Activated naive CD8-positive, alpha-beta T cell (primary cell): ENCODE results near the gene KIAA2012.

Source experiments
- H3K27ac Mint-ChIP-seq: one replicate; pipeline ENCODE4 v1.8.0; 2021; ENCODE audit warnings: mixed read lengths
- H3K27me3 Mint-ChIP-seq: one replicate; pipeline ENCODE4 v1.8.0; 2021; ENCODE audit warnings: mixed read lengths
- H3K36me3 Mint-ChIP-seq: one replicate; pipeline ENCODE4 v1.8.0; 2021; ENCODE audit warnings: mixed read lengths
- H3K4me1 Mint-ChIP-seq: one replicate; pipeline ENCODE4 v1.8.0; 2021; ENCODE audit warnings: low read depth, mixed read lengths
- H3K4me3 Mint-ChIP-seq: one replicate; pipeline ENCODE4 v1.8.0; 2021; ENCODE audit warnings: mild to moderate bottlenecking, mixed read lengths
- H3K9me3 Mint-ChIP-seq: one replicate; pipeline ENCODE4 v1.8.0; 2021; ENCODE audit warnings: low read depth, mixed read lengths

Gene KIAA2012

GRCh38 chr2:202056611-202057010 is 16.4 kb upstream of the KIAA2012 start:
- no peaks in the 10 kb centered on the region for H3K9me3 Mint-ChIP-seq
- H3K36me3 Mint-ChIP-seq: no peaks in the 10 kb centered on the region
- peaks cover 38% of the 10 kb centered on the region for H3K27me3 Mint-ChIP-seq
- H3K4me1 Mint-ChIP-seq: no peaks in the 10 kb centered on the region
- H3K4me3 Mint-ChIP-seq: no peak overlapping the region
- H3K27ac Mint-ChIP-seq: no peak overlapping the region

- Mint-ChIP-seq H3K4me3 (no peak overlapping the region), H3K4me1 (no peaks in the 10 kb centered on the region), H3K27me3 (peaks cover 20% of the 10 kb centered on the region)
Observed at GRCh38 chr2:202060218-202060617, 12.8 kb upstream of the KIAA2012 start.

GRCh38 chr2:202061695-202062094 is 11.4 kb upstream of the KIAA2012 start:
- no peaks in the 10 kb centered on the region for H3K4me1 Mint-ChIP-seq
- H3K27ac Mint-ChIP-seq: no peak overlapping the region
- H3K36me3 Mint-ChIP-seq: no peaks in the 10 kb centered on the region
- H3K4me3 Mint-ChIP-seq: no peak overlapping the region
- peaks cover 14% of the 10 kb centered on the region for H3K27me3 Mint-ChIP-seq
- no peaks in the 10 kb centered on the region for H3K9me3 Mint-ChIP-seq

More at GRCh38 chr2:202060218-202060617, 12.8 kb upstream of the KIAA2012 start:
- no peaks in the 10 kb centered on the region for H3K9me3 Mint-ChIP-seq
- no peak overlapping the region for H3K27ac Mint-ChIP-seq
- no peaks in the 10 kb centered on the region for H3K36me3 Mint-ChIP-seq

- Mint-ChIP-seq H3K27me3 (peaks cover 4% of the 10 kb centered on the region), H3K9me3 (no peaks in the 10 kb centered on the region), H3K4me3 (no peak overlapping the region), H3K27ac (no peak overlapping the region), H3K4me1 (no peaks in the 10 kb centered on the region), H3K36me3 (no peaks in the 10 kb centered on the region)
Observed at GRCh38 chr2:202064171-202064880, 8.7 kb upstream of the KIAA2012 start.

DNA sequence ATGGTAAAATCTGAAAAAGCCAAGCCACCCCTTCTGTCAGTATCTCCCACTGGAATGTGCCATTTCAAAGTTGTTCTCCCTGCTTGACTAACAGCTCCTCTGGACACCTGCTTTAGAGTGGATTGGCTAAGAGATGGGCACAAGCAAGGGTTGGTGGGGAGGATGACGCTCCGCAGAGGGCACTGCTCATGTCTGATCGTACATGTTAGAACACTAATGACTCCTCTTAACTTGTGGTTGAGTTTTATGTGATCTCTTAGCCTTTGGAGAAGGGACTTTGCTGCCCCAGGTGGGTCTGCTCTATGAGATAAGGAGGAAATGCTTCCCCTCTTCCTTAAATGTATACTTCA is 8.2 kb upstream of the KIAA2012 start:
- Mint-ChIP-seq H3K36me3 (no peaks in the 10 kb centered on the region), H3K27me3 (no peaks in the 10 kb centered on the region), H3K4me3 (no peak overlapping the region), H3K4me1 (no peaks in the 10 kb centered on the region), H3K27ac (no peak overlapping the region), H3K9me3 (no peaks in the 10 kb centered on the region)

DNA sequence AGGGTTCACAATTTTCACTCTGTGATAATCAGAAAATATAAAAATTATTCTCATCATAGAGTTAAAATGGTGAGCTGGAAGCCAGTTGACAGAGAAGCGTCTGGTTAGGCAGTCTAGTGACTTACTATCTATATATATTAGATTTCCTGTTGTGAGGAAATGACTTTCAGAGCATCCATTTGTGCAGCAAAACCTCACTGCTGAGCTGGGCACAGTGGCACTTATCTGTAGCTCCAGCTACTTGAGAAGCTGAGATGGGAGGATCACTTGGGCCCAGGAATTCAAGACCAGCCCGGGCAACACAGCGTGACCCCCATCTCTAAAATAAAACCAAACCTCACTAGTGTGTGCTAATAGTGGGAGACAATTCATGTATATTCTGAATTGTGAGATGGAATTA is 7.2 kb upstream of the KIAA2012 start:
- no peak overlapping the region for H3K4me3 Mint-ChIP-seq
- H3K27me3 Mint-ChIP-seq: no peaks in the 10 kb centered on the region
- H3K4me1 Mint-ChIP-seq: no peaks in the 10 kb centered on the region
- H3K9me3 Mint-ChIP-seq: no peaks in the 10 kb centered on the region
- no peaks in the 10 kb centered on the region for H3K36me3 Mint-ChIP-seq
- H3K27ac Mint-ChIP-seq: no peak overlapping the region

DNA sequence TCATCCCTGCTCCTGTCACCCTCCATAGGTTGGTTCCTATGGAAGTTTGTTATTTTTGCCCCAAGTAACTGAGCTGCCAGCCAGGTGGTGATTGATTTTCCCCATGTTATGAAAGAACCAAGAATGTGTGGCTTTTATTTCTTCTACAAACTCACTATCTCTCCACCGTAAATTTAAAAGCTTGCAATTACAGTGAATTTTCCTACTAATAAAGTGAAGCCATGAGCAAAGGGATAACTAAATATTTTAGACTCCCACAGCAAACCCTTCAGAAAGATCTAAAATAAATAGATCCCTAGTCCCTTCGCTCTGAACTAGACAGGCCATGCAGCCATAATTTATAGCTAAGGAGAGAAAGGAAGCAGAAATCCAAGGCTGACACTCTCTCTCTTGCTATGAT is 6.2 kb upstream of the KIAA2012 start:
- Mint-ChIP-seq H3K4me1 (no peaks in the 10 kb centered on the region), H3K27me3 (no peaks in the 10 kb centered on the region), H3K27ac (no peak overlapping the region), H3K36me3 (no peaks in the 10 kb centered on the region), H3K4me3 (no peak overlapping the region), H3K9me3 (no peaks in the 10 kb centered on the region)

DNA sequence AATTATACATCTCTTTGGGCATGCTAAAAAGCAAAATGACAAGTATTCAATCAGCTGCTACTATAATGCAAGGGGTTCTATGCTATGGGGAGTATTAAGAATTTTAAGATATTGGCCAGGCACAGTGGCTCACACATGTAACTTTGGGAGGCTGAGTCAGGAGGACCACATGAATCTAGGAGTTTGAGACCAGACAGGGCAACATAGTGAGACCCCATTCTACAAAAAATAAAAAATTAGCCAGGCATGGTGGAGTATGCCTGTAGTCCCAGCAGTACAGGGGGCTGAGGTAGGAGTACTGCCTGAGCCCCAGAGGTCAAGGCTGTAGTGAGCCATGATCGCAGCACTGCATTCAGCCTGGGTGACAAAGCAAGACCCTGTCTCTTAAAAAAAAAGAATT is 5.5 kb upstream of the KIAA2012 start:
- no peaks in the 10 kb centered on the region for H3K36me3 Mint-ChIP-seq
- no peaks in the 10 kb centered on the region for H3K4me1 Mint-ChIP-seq
- H3K9me3 Mint-ChIP-seq: no peaks in the 10 kb centered on the region
- no peaks in the 10 kb centered on the region for H3K27me3 Mint-ChIP-seq
- H3K27ac Mint-ChIP-seq: no peak overlapping the region
- no peak overlapping the region for H3K4me3 Mint-ChIP-seq

DNA sequence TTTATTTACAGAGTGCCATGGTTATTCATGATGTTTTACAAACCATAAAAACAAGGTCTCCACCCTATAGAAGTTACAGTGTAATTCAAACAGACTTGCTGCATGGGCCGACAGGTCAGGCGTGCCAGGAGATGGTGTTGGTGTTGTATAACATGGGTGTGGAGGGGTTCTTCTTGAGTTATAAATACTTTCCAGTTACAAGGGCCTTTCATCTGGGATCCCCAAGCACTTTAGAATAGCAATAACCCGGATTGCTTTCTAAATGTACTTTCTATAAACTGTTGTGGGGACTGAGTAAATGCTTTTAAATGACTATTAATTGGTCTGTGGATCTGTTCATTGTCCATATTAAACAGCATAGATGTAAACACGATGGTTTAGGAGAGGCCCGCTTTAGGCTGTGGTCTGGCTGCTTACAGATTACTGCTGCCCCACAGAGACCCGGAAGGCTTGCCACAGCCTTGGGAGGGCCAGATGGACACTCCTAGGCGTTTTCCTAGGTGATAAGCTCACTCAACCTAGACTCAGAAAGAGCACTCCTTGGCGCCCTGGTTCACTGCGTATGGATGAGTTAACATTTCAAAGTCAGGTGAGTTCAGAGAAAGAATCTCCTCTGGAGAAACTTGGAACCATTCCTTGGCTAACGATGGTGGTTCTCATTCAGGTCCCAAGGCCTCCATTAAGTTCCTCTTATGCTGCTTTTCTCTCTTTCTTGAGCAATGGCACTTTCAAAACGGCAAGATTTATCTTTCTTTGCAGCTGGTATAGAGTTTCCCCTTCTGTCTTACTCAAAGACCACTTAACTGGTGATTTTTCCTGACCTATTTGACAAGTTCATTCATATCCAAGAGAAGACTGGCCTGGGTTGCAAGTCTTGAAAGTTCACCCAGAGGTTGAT is 3.6 kb upstream of the KIAA2012 start:
- Mint-ChIP-seq H3K27me3 (no peaks in the 10 kb centered on the region), H3K4me1 (no peaks in the 10 kb centered on the region), H3K4me3 (no peak overlapping the region), H3K9me3 (no peaks in the 10 kb centered on the region), H3K27ac (no peak overlapping the region), H3K36me3 (no peaks in the 10 kb centered on the region)

- no peaks in the 10 kb centered on the region for H3K27me3 Mint-ChIP-seq
Observed at GRCh38 chr2:202071107-202071506, 1.9 kb upstream of the KIAA2012 start.

DNA sequence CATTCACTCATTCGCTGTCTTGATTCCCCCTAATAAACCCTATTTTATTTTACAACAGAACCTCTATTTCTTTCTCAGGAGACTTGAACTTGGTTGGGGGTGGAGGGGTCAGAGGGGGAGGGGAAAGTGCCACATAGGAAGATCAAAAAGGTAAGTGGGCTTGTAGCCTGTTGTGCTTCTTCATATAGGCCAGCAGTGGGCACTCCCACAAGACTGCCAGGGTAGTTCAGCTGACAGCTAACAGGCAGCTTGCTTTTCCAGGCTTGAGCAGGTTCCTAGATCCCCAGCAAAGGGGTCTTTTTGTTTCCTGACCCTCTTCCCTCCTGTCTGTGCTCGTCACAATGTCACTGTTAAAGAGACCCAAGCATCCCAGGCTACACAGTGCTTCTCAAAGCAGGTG is 829 bp upstream of the KIAA2012 start:
- Mint-ChIP-seq H3K4me3 (no peak overlapping the region), H3K36me3 (no peaks in the 10 kb centered on the region), H3K27me3 (no peaks in the 10 kb centered on the region), H3K4me1 (no peaks in the 10 kb centered on the region), H3K9me3 (no peaks in the 10 kb centered on the region), H3K27ac (no peak overlapping the region)

More at GRCh38 chr2:202071107-202071506, 1.9 kb upstream of the KIAA2012 start:
- H3K4me1 Mint-ChIP-seq: no peaks in the 10 kb centered on the region
- H3K4me3 Mint-ChIP-seq: no peak overlapping the region
- H3K36me3 Mint-ChIP-seq: no peaks in the 10 kb centered on the region
- no peak overlapping the region for H3K27ac Mint-ChIP-seq
- H3K9me3 Mint-ChIP-seq: no peaks in the 10 kb centered on the region

DNA sequence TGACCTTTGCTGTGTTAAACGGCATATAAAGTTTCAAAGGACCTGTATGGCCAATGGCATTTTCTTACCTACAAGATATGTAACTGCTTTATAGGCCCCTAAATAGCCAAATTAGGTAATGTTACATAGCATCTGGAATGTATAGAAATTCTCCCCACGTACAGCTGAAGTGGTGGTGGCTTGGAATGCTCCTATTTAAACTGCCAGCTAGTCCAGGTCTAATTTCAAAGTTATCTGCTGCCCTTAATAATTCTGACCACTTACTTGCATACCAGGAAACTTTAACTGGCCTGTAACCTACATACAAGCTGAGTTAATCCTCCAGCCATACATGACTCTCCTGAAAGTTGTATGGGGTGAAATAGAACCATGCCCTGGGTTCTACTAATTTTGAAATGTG is 1.3 kb downstream of the KIAA2012 start:
- Mint-ChIP-seq H3K36me3 (no peaks in the 10 kb centered on the region), H3K9me3 (no peaks in the 10 kb centered on the region), H3K4me3 (no peak overlapping the region), H3K4me1 (no peaks in the 10 kb centered on the region), H3K27ac (no peak overlapping the region), H3K27me3 (no peaks in the 10 kb centered on the region)

DNA sequence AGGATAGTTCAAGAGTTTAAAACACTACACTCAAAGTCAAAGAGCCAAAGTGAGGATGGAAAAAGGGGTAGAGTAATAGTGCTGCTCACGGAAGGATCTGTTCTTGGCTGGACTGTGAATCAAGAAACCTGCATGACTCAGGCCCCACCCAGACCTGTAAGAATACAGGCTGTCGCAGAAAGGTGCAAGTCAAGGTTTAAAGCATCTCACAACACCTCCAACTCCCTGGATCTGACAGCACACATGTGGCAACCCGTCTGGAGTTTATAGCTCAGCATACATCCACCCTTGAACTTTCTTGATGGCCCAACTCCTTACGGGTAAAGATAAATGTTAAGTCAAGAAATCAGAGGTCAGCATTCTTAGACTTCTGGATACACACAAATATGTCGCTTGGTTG is 6.3 kb downstream of the KIAA2012 start:
- Mint-ChIP-seq H3K27me3 (no peaks in the 10 kb centered on the region), H3K4me1 (no peaks in the 10 kb centered on the region)

DNA sequence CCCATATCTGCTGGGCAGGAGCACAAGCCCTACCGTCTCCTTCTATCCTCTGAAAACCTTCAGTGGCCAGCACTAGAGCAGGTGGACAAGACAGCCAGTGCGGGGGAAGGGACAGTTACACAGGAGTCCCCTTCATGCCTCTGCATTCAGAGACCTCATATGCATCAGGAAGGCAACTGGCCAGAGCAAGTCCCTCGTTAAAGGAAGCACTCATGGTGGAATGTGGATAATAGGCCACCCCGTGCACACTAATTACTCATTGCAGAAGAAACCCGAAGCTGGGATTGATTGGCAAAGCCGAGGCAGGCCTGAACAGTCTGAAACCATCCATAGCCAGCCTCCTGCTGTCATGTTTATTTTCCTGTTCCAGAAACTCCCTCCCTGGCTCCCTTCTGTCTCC is 11.2 kb downstream of the KIAA2012 start:
- no peaks in the 10 kb centered on the region for H3K4me1 Mint-ChIP-seq
- no peaks in the 10 kb centered on the region for H3K36me3 Mint-ChIP-seq
- no peak overlapping the region for H3K27ac Mint-ChIP-seq
- H3K4me3 Mint-ChIP-seq: no peak overlapping the region
- H3K9me3 Mint-ChIP-seq: no peaks in the 10 kb centered on the region
- peaks cover 1% of the 10 kb centered on the region for H3K27me3 Mint-ChIP-seq

More for the DNA sequence above, 6.3 kb downstream of the KIAA2012 start:
- Mint-ChIP-seq H3K27ac (no peak overlapping the region), H3K9me3 (no peaks in the 10 kb centered on the region), H3K36me3 (no peaks in the 10 kb centered on the region), H3K4me3 (no peak overlapping the region)

DNA sequence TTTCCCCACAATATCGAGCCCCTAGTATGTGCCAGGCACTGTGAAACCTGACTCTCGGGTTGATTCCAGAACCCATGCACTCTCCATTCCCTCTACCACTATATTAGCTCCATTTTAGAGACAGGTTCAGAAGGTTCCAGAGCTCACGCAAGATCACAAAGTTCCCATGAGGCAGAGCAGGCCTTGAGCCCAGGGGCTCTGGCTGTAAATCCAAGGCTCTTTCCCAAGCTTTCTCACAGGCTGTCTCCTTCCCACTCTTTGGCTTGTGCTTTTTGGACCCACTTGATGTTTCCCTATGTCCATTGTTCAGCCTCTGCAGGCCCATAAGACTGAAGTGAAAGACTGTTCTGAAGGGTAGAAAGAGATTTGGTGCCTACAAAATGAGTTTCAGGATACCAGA is 15.7 kb downstream of the KIAA2012 start:
- Mint-ChIP-seq H3K9me3 (no peaks in the 10 kb centered on the region), H3K36me3 (no peaks in the 10 kb centered on the region), H3K4me3 (no peak overlapping the region)

More for the DNA sequence above, 15.7 kb downstream of the KIAA2012 start:
- Mint-ChIP-seq H3K27ac (no peak overlapping the region), H3K27me3 (peaks cover 1% of the 10 kb centered on the region), H3K4me1 (no peaks in the 10 kb centered on the region)
